Kidney (tissue), 14 donors: ENCODE data around the gene ZKSCAN8. TPM values are rescaled to one million over a fixed set of nuclear protein-coding genes. Genes with fewer than 3 reads are reported as not detected.

Experiments used
- DNase-seq, 5 donors: peaks; one replicate each; pipeline ENCODE4 v3.0.0-alpha.2; 2013 to 2020
- FAIRE-seq: peaks from 2 replicates; lab custom pipeline; 2012; peaks lifted over from hg19 to GRCh38; lab: Jason Lieb, UNC
- H3K27ac ChIP-seq, 2 donors: one replicate each; pipeline ENCODE4 v1.7.0; 2013; ENCODE audit warnings: low read depth in 2 of 2, low read length in 2 of 2, inconsistent platforms in 1 of 2
- H3K27me3 ChIP-seq: one replicate; pipeline ENCODE4 v1.7.1; 2013; ENCODE audit warnings: low read length, inconsistent platforms; ENCODE audit not compliant: control insufficient read depth, insufficient read depth
- H3K36me3 ChIP-seq, 3 donors: one replicate each; pipeline versions ENCODE4 v1.7.0 to v1.7.1; 2013; ENCODE audit warnings: low read length in 3 of 3, control low read depth in 1 of 3, inconsistent platforms in 1 of 3; ENCODE audit not compliant: insufficient read depth in 3 of 3, control insufficient read depth in 2 of 3
- H3K4me1 ChIP-seq, 3 donors: one replicate each; pipeline versions ENCODE4 v1.7.0 to v1.7.1; 2013; ENCODE audit warnings: low read length in 3 of 3, inconsistent platforms in 1 of 3, low read depth in 1 of 3; ENCODE audit not compliant: control insufficient read depth in 2 of 3, insufficient read depth in 2 of 3
- H3K4me3 ChIP-seq, 3 donors: one replicate each; pipeline versions ENCODE4 v1.7.0 to v1.8.1; 2013; ENCODE audit warnings: low read length in 3 of 3, control low read depth in 1 of 3, inconsistent platforms in 1 of 3
- H3K9ac ChIP-seq, 3 donors: one replicate each; pipeline versions ENCODE4 v1.7.0 to v1.7.1; 2013; ENCODE audit warnings: low read length in 3 of 3, control low read depth in 1 of 3, inconsistent platforms in 1 of 3
- H3K9me3 ChIP-seq, 3 donors: one replicate each; pipeline versions ENCODE4 v1.7.0 to v1.7.1; 2013; ENCODE audit warnings: low read length in 3 of 3, control low read depth in 1 of 3, inconsistent platforms in 1 of 3; ENCODE audit not compliant: control insufficient read depth in 2 of 3, insufficient read depth in 1 of 3
- CTCF ChIP-seq: IDR thresholded peaks from 3 replicates; pipeline ENCODE4 v1.5.1; 2012; ENCODE audit warnings: mild to moderate bottlenecking, moderate library complexity, borderline replicate concordance; ENCODE audit not compliant: insufficient read depth; ENCODE audit errors: extremely low read depth
- intact Hi-C: fragments of 100-400 bp; cut with DNase I; formaldehyde crosslinking; loops from one replicate; pipeline ENCODE4 v1.11.1; 2022
- polyA plus RNA-seq: library from polyadenylated mRNA; stranded (reverse); fragments of 350-450 nt; fragmentation: Illumina TruSeq; extraction: RNeasy Lipid Tissue Mini Kit (QIAGEN cat#74804); gene quantifications from one replicate; pipeline ENCODE4 v1.2.3, GENCODE V29; 2014; ENCODE audit warnings: low read depth, low replicate concordance; ENCODE audit not compliant: insufficient read depth
- total RNA-seq: library from RNA; stranded (reverse); fragmentation: NEBNext Ultra II Directional; extraction: Animal tissue kit (Norgen Biotek cat#: 25700); gene quantifications from one replicate; pipeline ENCODE4 v1.2.1, GENCODE V29; 2021
- donor health status: control.
- donor health status: control.
- donor health status: control.
- donor health status: control.
- donor health status: control.
- donor health status: DM: yes; HTN: yes; CAD: no.
- donor health status: Normal renal cell carcinoma (clear cell type).

Gene ZKSCAN8
- total and polyA plus RNA-seq, 2 donors from 2014 or later: 3.5 to 26.4 TPM

GRCh38 chr6:28140616-28141015 lies 1.1 kb upstream of the ZKSCAN8 start:
- no peak overlapping the region for H3K9ac ChIP-seq
- peak overlapping the region in 1 of 3 donors; percentile 18 for H3K4me3 ChIP-seq
- no peak overlapping the region for H3K27ac ChIP-seq
- H3K36me3 ChIP-seq: peaks cover 0 to 5% (median 1%) of the 10 kb centered on the region in 3 donors
- no peak for TF ChIP-seq CTCF
- DNase-seq: no peak
- peaks cover 0 to 6% (median 5%) of the 10 kb centered on the region in 3 donors for H3K4me1 ChIP-seq
- intact Hi-C loops: no loop called here
- H3K27me3 ChIP-seq: no peaks in the 10 kb centered on the region
- no peaks in the 10 kb centered on the region for H3K9me3 ChIP-seq
- FAIRE-seq: no peak

- no peaks in the 10 kb centered on the region for H3K9me3 ChIP-seq
- no peak for TF ChIP-seq CTCF
- H3K4me1 ChIP-seq: peaks cover 0 to 6% (median 5%) of the 10 kb centered on the region in 3 donors
- no peaks in the 10 kb centered on the region for H3K27me3 ChIP-seq
- H3K27ac ChIP-seq: no peak overlapping the region
- H3K4me3 ChIP-seq: peak overlapping the region; percentile 82 to 91 (median 87)
- intact Hi-C loops: no loop called here
- DNase-seq: peak in 1 of 5 donors; percentile 19
- H3K9ac ChIP-seq: peak overlapping the region; percentile 48 to 93 (median 85)
- peaks cover 0 to 7% (median 4%) of the 10 kb centered on the region in 3 donors for H3K36me3 ChIP-seq
- no peak for FAIRE-seq
Observed at GRCh38 chr6:28142446-28142845, 763 bp downstream of the ZKSCAN8 start.

- Histone ChIP-seq H3K9me3 (no peaks in the 10 kb centered on the region), H3K4me1 (peaks cover 0 to 6% (median 0%) of the 10 kb centered on the region in 3 donors), H3K36me3 (peaks cover 12 to 19% (median 19%) of the 10 kb centered on the region in 3 donors), H3K27me3 (no peaks in the 10 kb centered on the region), H3K4me3 (no peak overlapping the region), H3K27ac (no peak overlapping the region), H3K9ac (no peak overlapping the region)
- intact Hi-C loops: no loop called here
- DNase-seq: no peak
- TF ChIP-seq CTCF: no peak
- FAIRE-seq: no peak
Observed at GRCh38 chr6:28145231-28145630, 3.5 kb downstream of the ZKSCAN8 start.

- Histone ChIP-seq H3K27me3 (no peaks in the 10 kb centered on the region), H3K4me1 (no peaks in the 10 kb centered on the region), H3K9me3 (peaks cover 0 to 7% (median 2%) of the 10 kb centered on the region in 3 donors), H3K27ac (no peak overlapping the region), H3K4me3 (no peak overlapping the region), H3K36me3 (peaks cover 38 to 73% (median 53%) of the 10 kb centered on the region in 3 donors), H3K9ac (no peak overlapping the region)
- TF ChIP-seq CTCF: no peak
- FAIRE-seq (no peak), DNase-seq (no peak)
- intact Hi-C loops: no loop called here
Observed at GRCh38 chr6:28152531-28152930, 10.8 kb downstream of the ZKSCAN8 start.
